IPS DF 19.7 (cell line): Measurements from ENCODE around the gene CCR1.
"Not testable (repeated sequence)": the region's sequence is repeated elsewhere in the genome, so short reads cannot be mapped to it uniquely, and the experiment has no call there.

Experiments
- DNase-seq: peaks from one replicate; pipeline ENCODE4 v3.0.0-alpha.2; 2013; ENCODE audit warnings: low read depth, low spot score

Gene CCR1

DNA sequence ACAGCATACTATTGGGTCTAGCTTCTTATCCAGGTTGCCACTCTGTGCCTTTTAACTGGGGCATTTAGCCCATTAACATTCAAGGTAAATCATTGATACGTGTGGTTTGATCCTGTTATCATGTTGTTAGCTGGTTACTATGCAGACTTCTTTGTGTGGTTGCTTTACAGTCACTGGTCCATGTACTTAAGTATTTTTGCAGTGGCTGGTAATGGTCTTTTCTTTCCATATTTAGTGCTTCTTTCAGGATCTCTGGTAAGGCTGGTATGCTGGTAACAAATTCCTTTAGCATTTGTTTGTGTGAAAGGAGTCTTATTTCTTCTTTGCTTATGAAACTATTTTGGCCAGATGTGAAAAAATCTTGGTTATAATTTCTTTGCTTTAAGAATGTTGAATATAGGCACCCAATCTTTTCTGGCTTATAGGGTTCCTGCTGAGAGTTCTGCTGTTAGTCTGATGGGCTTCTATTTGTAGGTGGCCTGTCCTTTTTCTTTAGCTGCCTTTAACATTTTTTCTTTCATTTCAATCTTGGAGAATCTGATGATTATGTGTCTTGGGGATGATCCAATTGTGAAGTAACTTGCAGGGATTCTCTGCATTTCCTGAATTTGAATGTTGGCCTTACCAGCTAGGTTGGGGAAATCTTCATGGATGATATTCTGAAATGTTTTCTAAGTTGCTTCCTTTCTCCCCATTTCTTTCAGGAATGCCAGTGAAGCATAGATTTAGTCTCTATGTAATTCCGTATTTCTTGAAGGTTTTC is 39.3 kb downstream of the CCR1 start:
- DNase-seq, result no peak

DNA sequence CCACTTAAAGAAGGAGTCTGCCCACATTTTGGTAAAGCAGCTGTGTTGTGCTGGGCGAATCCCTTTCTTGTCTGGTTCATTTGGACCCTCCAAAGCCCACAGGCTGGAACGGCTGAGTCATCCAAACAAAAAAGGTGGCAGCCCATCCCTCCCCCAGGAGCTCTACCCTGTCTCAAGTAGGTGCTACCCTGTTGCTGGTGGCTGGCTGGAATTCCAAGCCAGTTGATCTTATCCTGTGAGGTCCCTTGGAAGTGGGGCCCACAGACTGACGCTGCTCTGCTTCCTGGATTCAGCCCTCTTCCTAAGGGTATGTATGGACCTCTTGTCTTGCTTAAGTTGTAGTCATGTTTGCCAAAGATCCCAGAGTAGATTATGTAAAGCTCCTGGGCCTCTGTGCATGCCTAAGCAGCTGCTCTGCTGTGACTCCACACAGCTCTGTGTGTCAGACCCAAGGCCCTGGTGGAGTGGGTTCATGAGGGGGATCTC is 44.5 kb downstream of the CCR1 start:
- DNase-seq, result no peak

DNA sequence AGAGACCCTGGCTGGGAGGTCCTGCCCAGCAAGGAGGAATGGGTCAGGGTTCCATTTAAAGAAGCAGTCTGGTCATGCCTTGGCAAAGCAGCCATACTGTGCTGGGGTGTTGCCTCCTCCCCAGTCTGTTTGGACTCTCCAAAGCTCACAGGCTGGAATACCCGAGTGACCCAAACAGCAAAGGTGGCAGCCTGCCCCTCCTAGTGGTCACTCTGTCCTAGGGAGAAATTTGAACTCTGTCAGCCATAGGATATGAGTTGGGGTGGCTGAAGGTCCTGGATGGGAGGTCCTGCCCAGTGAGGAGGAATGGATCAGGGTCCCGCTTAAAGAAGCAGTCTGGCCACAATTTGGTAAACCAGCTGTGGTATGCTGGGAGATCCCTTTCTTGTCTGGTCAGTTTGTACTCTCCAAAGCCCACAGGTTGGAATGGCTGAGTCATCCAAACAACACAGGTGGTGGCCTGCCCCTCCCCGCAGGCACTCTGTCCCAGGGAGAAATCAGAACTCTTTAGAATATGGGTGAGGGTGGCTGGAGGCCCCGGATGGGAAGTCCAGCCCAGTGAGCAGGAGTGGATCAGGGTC is 45.0 kb downstream of the CCR1 start:
- no peak for DNase-seq

DNA sequence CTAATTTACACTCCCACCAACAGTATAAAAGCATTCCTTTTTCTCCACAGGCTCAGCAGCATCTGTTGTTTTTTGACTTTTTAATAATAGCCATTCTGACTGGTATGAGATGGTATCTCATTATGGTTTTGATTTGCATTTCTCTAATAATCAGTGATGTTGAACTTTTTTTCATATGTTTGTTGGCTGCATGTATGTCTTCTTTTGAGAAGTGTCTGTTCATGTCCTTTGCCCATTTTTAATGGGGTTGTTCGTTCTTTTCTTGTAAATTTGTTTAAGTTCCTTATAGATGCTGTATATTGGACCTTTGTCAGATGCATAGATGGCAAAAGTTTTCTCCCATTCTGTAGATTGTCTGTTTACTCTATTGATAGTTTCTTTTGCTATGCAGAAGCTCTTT is 50.4 kb downstream of the CCR1 start:
- not testable (repeated sequence) for DNase-seq

DNA sequence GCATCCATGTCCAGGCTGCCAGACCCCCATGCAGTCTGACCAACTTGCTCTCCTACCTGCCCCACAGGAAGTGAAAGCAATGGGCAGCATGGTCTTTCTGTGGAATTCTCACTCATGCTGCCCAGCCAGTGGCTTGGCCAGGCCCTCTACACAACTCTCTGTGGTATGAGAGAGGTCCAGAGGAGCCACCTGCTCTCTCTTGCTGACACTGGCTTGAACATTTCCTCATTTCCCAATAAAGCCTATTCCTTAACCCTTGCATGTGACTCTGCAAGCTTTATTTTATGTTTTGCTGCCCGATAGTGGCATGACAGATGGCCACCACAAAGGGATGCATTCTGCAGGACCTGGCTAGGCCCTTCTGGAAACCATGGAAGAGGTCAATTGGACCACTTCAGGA is 53.8 kb downstream of the CCR1 start:
- DNase-seq, result no peak
